GM21423 (cell line): ENCODE measurements around the gene CALY.
A peak's percentile ranks its signal among the peaks of the same experiment; 100 is the strongest.
"Not testable (repeated sequence)": the region's sequence is repeated elsewhere in the genome, so short reads cannot be mapped to it uniquely, and the experiment has no call there.

Source experiments
- ATAC-seq: cut with Tn5 transposase; IDR thresholded peaks from one replicate; pipeline ENCODE4 v1.9.1; 2021; ENCODE audit warnings: mild to moderate bottlenecking, moderate library complexity; ENCODE audit not compliant: unreplicated experiment

CALY gene

GRCh38 chr10:133334503-133335245 is 2.0 kb downstream of the CALY start:
- ATAC-seq: no peak

GRCh38 chr10:133332936-133333699 is 3.6 kb downstream of the CALY start:
- ATAC-seq: no peak

GRCh38 chr10:133329491-133330202 is 7.0 kb downstream of the CALY start:
- ATAC-seq: peak; percentile 87

- ATAC-seq: no peak
Measured at GRCh38 chr10:133328358-133329343, 8.0 kb downstream of the CALY start.

GRCh38 chr10:133327651-133328357 is 8.9 kb downstream of the CALY start:
- ATAC-seq: no peak

GRCh38 chr10:133326745-133327650 is 9.7 kb downstream of the CALY start:
- ATAC-seq: no peak

- no peak for ATAC-seq
Measured at GRCh38 chr10:133326223-133326551, 10.5 kb downstream of the CALY start.

- no peak for ATAC-seq
Measured at GRCh38 chr10:133325440-133326222, 11.1 kb downstream of the CALY start.

GRCh38 chr10:133324857-133325260 is 11.8 kb downstream of the CALY start:
- no peak for ATAC-seq

GRCh38 chr10:133324198-133324792 is 12.4 kb downstream of the CALY start:
- ATAC-seq: no peak

GRCh38 chr10:133322064-133322709 is 14.5 kb downstream of the CALY start:
- ATAC-seq: not testable (repeated sequence)

- not testable (repeated sequence) for ATAC-seq
Measured at GRCh38 chr10:133320852-133321422, 15.8 kb downstream of the CALY start.

- peak; percentile 89 for ATAC-seq
Measured at GRCh38 chr10:133318494-133319127, 18.1 kb downstream of the CALY start.

- ATAC-seq: no peak
Measured at GRCh38 chr10:133316732-133317131, 20.0 kb downstream of the CALY start.

GRCh38 chr10:133316266-133316665 is 20.4 kb downstream of the CALY start:
- no peak for ATAC-seq

GRCh38 chr10:133315847-133316246 is 20.8 kb downstream of the CALY start:
- ATAC-seq: no peak
